ENCODE measurements around the gene CAMSAP2.

DNA sequence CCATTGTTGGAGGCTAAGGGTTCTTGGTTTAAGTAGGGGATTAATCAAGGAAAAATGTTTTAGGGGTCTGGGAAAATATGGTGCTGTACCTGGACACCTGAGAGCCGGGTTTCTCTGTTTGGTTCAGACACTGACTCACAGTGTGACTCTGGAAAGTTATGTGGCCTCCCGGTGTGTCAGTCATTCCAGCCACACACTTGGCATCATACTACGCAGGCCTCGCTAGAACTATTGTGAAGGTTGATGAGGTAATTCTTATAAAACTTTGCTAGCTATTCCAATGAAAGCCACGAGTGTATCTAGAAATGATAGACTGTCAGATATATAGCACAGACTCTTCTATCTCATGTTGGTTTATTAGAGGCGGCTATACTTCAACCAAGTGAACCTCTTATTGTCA, 4.8 kb upstream of the CAMSAP2 start:
- TF ChIP-seq RXRA (IDR thresholded peaks at IDR 0.05; ENCODE audit: borderline replicate concordance, low read depth) (no peak), CTCF (IDR thresholded peaks at IDR 0.05) (no peak), CHD2 (IDR thresholded peaks at IDR 0.05; ENCODE audit: low read length, partially characterized antibody) (no peak), SIN3A (IDR thresholded peaks at IDR 0.05; ENCODE audit: borderline replicate concordance, low read depth, low read length) (no peak), TAF1 (IDR thresholded peaks at IDR 0.05; ENCODE audit: borderline replicate concordance, low read depth, low read length) (no peak), EP300 (IDR thresholded peaks at IDR 0.05; ENCODE audit: borderline replicate concordance in 1 of 2, low read depth in 1 of 2, low read length in 1 of 2) (no peak), POLR2AphosphoS5 (IDR thresholded peaks at IDR 0.05; ENCODE audit: low read depth, low read length) (no peak), FOSL2 (IDR thresholded peaks at IDR 0.05; ENCODE audit: borderline replicate concordance, low read depth) (no peak), RAD21 (IDR thresholded peaks at IDR 0.05; ENCODE audit: low read length) (no peak), RCOR1 (IDR thresholded peaks at IDR 0.05; ENCODE audit: low read length) (no peak), USF1 (IDR thresholded peaks at IDR 0.05; ENCODE audit: borderline replicate concordance, low read depth) (no peak), YY1 (IDR thresholded peaks at IDR 0.05; ENCODE audit: low read depth) (no peak), ELF1 (IDR thresholded peaks at IDR 0.05) (no peak)
- TF ChIP-seq, protein P1, sequence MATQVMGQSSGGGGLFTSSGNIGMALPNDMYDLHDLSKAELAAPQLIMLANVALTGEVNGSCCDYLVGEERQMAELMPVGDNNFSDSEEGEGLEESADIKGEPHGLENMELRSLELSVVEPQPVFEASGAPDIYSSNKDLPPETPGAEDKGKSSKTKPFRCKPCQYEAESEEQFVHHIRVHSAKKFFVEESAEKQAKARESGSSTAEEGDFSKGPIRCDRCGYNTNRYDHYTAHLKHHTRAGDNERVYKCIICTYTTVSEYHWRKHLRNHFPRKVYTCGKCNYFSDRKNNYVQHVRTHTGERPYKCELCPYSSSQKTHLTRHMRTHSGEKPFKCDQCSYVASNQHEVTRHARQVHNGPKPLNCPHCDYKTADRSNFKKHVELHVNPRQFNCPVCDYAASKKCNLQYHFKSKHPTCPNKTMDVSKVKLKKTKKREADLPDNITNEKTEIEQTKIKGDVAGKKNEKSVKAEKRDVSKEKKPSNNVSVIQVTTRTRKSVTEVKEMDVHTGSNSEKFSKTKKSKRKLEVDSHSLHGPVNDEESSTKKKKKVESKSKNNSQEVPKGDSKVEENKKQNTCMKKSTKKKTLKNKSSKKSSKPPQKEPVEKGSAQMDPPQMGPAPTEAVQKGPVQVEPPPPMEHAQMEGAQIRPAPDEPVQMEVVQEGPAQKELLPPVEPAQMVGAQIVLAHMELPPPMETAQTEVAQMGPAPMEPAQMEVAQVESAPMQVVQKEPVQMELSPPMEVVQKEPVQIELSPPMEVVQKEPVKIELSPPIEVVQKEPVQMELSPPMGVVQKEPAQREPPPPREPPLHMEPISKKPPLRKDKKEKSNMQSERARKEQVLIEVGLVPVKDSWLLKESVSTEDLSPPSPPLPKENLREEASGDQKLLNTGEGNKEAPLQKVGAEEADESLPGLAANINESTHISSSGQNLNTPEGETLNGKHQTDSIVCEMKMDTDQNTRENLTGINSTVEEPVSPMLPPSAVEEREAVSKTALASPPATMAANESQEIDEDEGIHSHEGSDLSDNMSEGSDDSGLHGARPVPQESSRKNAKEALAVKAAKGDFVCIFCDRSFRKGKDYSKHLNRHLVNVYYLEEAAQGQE (IDR thresholded peaks at IDR 0.05; ENCODE audit: low read depth, low read length), result no peak
